SH-SY5Y (cell line): ENCODE data around the gene MED8.

ENCODE experiments used
- GATA2 ChIP-seq: IDR thresholded peaks from 2 replicates; pipeline ENCODE4 v1.6.1; 2011; ENCODE audit warnings: mild to moderate bottlenecking, low read depth, low read length
- GATA3 ChIP-seq: IDR thresholded peaks from 2 replicates; pipeline ENCODE4 v1.6.1; 2011; ENCODE audit warnings: low read depth, mild to moderate bottlenecking, low read length, moderate library complexity

DNA sequence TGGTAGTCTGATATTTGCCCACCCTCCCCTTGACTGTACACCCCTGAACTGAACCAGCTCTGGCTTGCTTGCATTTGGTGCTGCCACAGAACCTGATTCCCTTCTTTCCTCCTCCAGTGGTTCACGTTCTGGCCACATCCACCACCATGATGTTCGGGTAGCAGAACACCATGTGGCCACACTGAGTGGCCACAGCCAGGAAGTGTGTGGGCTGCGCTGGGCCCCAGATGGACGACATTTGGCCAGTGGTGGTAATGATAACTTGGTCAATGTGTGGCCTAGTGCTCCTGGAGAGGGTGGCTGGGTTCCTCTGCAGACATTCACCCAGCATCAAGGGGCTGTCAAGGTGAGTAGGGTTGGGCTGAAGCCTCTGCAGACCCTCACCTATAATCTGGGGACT is 29.0 kb downstream of the MED8 start:
- TF ChIP-seq GATA2 (no peak), GATA3 (no peak)
